Lung (tissue), 12 donors: ENCODE data around the gene RNF150. TPM values are rescaled to one million over a fixed set of nuclear protein-coding genes. Genes with fewer than 3 reads are reported as not detected.
A peak's percentile ranks its signal among the peaks of the same experiment; 100 is the strongest.

Source experiments
- ATAC-seq: fragments of 200-7000 bp; cut with Tn5 transposase; one replicate; pipeline ENCODE4 v1.9.1; 2020; ENCODE audit warnings: moderate number of reproducible peaks; ENCODE audit not compliant: insufficient read depth, low FRiP score
- DNase-seq, 3 donors: peaks; one replicate each; pipeline ENCODE4 v3.0.0-alpha.2; 2013 to 2017
- H3K27ac ChIP-seq, 2 donors: one replicate each; pipeline ENCODE4 v1.5.1; 2013; ENCODE audit warnings: mild to moderate bottlenecking in 2 of 2, moderate library complexity in 2 of 2, control low read depth in 1 of 2, inconsistent platforms in 1 of 2, low read depth in 1 of 2, low read length in 1 of 2
- H3K27me3 ChIP-seq, 3 donors: one replicate each; pipeline ENCODE4 v1.5.1; 2013; ENCODE audit warnings: low read length in 2 of 3; ENCODE audit not compliant: control insufficient read depth in 3 of 3, insufficient read depth in 3 of 3
- H3K36me3 ChIP-seq, 4 donors: one replicate each; pipeline ENCODE4 v1.5.1; 2013; ENCODE audit warnings: low read length in 4 of 4, mild to moderate bottlenecking in 1 of 4, moderate library complexity in 1 of 4; ENCODE audit not compliant: control insufficient read depth in 4 of 4, insufficient read depth in 4 of 4
- H3K4me1 ChIP-seq, 5 donors: one replicate each; pipeline ENCODE4 v1.5.1; 2013; ENCODE audit warnings: low read length in 5 of 5, mild to moderate bottlenecking in 2 of 5, moderate library complexity in 1 of 5; ENCODE audit not compliant: control insufficient read depth in 5 of 5, insufficient read depth in 5 of 5
- H3K4me3 ChIP-seq: one replicate; pipeline ENCODE4 v1.5.1; 2013; ENCODE audit warnings: mild to moderate bottlenecking, control low read depth, moderate library complexity
- H3K9ac ChIP-seq, 2 donors: one replicate each; pipeline ENCODE4 v1.5.1; 2013; ENCODE audit warnings: low read length in 2 of 2, control low read depth in 1 of 2; ENCODE audit not compliant: insufficient read depth in 1 of 2
- H3K9me3 ChIP-seq, 4 donors: one replicate each; pipeline ENCODE4 v1.5.1; 2013; ENCODE audit warnings: low read length in 3 of 4, mild to moderate bottlenecking in 1 of 4, moderate library complexity in 1 of 4; ENCODE audit not compliant: control insufficient read depth in 4 of 4, insufficient read depth in 3 of 4
- CTCF ChIP-seq: IDR thresholded peaks from 2 replicates; pipeline ENCODE4 v1.5.1; 2012; ENCODE audit warnings: mild to moderate bottlenecking; ENCODE audit errors: control extremely low read depth, extremely low read depth
- WGBS, 2 donors: extraction: QIAGEN DNeasy Blood & Tissue Kit; methylation state at CpG; one replicate each; pipeline ENCODE4 v1.1.7; 2013; 5-methylcytosine and 5-hydroxymethylcytosine counted together
- polyA plus RNA-seq, 2 donors: library from polyadenylated mRNA; stranded (reverse); fragments of 200-250 nt; gene quantifications; one replicate each; pipeline ENCODE4 v1.2.1, GENCODE V29; 2013
- total RNA-seq, 2 donors: library from RNA; depleted of rRNA in 1 of 2; stranded (reverse); fragments of >200 nt in 1 of 2; gene quantifications; one replicate each; pipeline ENCODE4 v1.2.1, GENCODE V29; 2014 to 2021
- donor health status: control.
- donor health status: control.
- donor health status: Bipolar disorder and iron deficiency.
- donor health status: healthy.
- donor health status: DM: yes; HTN: yes; CAD: no.

RNF150 gene
- total and polyA plus RNA-seq, 4 donors, result 0.18 to 19.3 (median 2.1) TPM

GRCh38 chr4:140865253-140866217 lies 267.7 kb downstream of the RNF150 start:
- peaks cover 0 to 7% (median 3%) of the 10 kb centered on the region in 5 donors for H3K4me1 ChIP-seq
- H3K27ac ChIP-seq, result no peak overlapping the region
- H3K4me3 ChIP-seq, result no peak overlapping the region
- DNase-seq, result no peak
- peaks cover 0 to 4% (median 1%) of the 10 kb centered on the region in 4 donors for H3K36me3 ChIP-seq
- H3K9ac ChIP-seq, result no peak overlapping the region
- H3K27me3 ChIP-seq, result no peaks in the 10 kb centered on the region
- WGBS, 2 donors, result 87% methylated on average over 7 of the region's 7 CpGs
- no peaks in the 10 kb centered on the region for H3K9me3 ChIP-seq
- no peak for ATAC-seq
- no peak for TF ChIP-seq CTCF

- WGBS, 2 donors, result 80 to 89% methylated on average over 2 of the region's 2 CpGs
- no peak overlapping the region for H3K9ac ChIP-seq
- no peak for TF ChIP-seq CTCF
- no peaks in the 10 kb centered on the region for H3K9me3 ChIP-seq
- H3K4me1 ChIP-seq, result peaks cover 0 to 5% (median 4%) of the 10 kb centered on the region in 5 donors
- DNase-seq (no peak), ATAC-seq (no peak)
- peaks cover 0 to 4% (median 1%) of the 10 kb centered on the region in 4 donors for H3K36me3 ChIP-seq
- no peak overlapping the region for H3K27ac ChIP-seq
- H3K27me3 ChIP-seq, result no peaks in the 10 kb centered on the region
- no peak overlapping the region for H3K4me3 ChIP-seq
Measured at GRCh38 chr4:140863197-140863596, 270.1 kb downstream of the RNF150 start.

- Histone ChIP-seq H3K9ac (no peak overlapping the region), H3K9me3 (no peaks in the 10 kb centered on the region), H3K4me1 (peaks cover 0 to 5% (median 4%) of the 10 kb centered on the region in 5 donors), H3K27me3 (no peaks in the 10 kb centered on the region), H3K27ac (peak overlapping the region in 1 of 2 donors; percentile 62), H3K4me3 (no peak overlapping the region), H3K36me3 (peaks cover 0 to 4% (median 1%) of the 10 kb centered on the region in 4 donors)
- WGBS, 2 donors, result 65 to 69% methylated on average over 4 of the region's 4 CpGs
- TF ChIP-seq CTCF, result no peak
- no peak for DNase-seq
- ATAC-seq, result no peak
Measured at GRCh38 chr4:140862177-140862442, 271.2 kb downstream of the RNF150 start.
